Ishikawa (cell line): ENCODE data around the gene TOMM70.

Source experiments
- CEBPB ChIP-seq: IDR thresholded peaks from 2 replicates; pipeline ENCODE4 v1.6.1; 2012
- CREB1 ChIP-seq: IDR thresholded peaks from 2 replicates; pipeline ENCODE4 v1.6.1; 2012; ENCODE audit warnings: low read depth
- EGR1 ChIP-seq: IDR thresholded peaks from 2 replicates; pipeline ENCODE4 v1.6.1; 2012
- EP300 ChIP-seq: IDR thresholded peaks from 2 replicates; pipeline ENCODE4 v1.6.1; 2012; ENCODE audit warnings: borderline replicate concordance
- FOXM1 ChIP-seq: IDR thresholded peaks from 2 replicates; pipeline ENCODE4 v1.6.1; 2012; ENCODE audit warnings: low read depth, borderline replicate concordance
- MAX ChIP-seq: IDR thresholded peaks from 2 replicates; pipeline ENCODE4 v1.6.1; 2012
- NFIC ChIP-seq: IDR thresholded peaks from 2 replicates; pipeline ENCODE4 v1.6.1; 2012
- RAD21 ChIP-seq: IDR thresholded peaks from 2 replicates; pipeline ENCODE4 v1.6.1; 2012; ENCODE audit warnings: low read depth
- REST ChIP-seq: IDR thresholded peaks from 2 replicates; pipeline ENCODE4 v1.6.1; 2012; ENCODE audit warnings: low read depth, mild to moderate bottlenecking
- TAF1 ChIP-seq: IDR thresholded peaks from 2 replicates; pipeline ENCODE4 v1.6.1; 2012; ENCODE audit warnings: low read depth, mild to moderate bottlenecking
- TCF12 ChIP-seq: IDR thresholded peaks from 2 replicates; pipeline ENCODE4 v1.6.1; 2012; ENCODE audit warnings: low read depth
- TEAD4 ChIP-seq: IDR thresholded peaks from 2 replicates; pipeline ENCODE4 v1.6.1; 2012
- USF1 ChIP-seq: IDR thresholded peaks from 2 replicates; pipeline ENCODE4 v1.6.1; 2012
- YY1 ChIP-seq: IDR thresholded peaks from 2 replicates; pipeline ENCODE4 v1.6.1; 2012; ENCODE audit warnings: low read depth
- ZBTB7A ChIP-seq: IDR thresholded peaks from 2 replicates; pipeline ENCODE4 v1.6.1; 2012; ENCODE audit warnings: low read depth

The TOMM70 gene

DNA sequence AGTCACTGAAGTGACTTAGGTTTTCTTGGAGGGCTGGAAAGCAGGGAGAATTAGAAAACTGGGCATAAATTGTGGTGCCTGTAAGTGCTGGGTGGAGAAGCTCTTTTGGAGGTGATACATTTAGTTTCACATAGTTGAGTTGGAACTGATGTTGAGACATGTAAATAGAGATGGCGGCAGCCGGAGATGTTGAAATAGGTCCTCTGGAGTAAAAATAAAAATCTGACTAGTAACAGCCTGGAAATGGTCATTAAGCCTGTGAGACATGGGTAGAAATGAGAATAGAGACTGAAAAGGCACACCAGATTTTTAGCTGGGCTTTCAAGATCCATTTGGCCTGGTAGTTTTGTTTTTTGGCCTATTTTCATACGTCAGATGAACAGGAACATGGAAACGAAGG is 69.2 kb downstream of the TOMM70 start:
- TF ChIP-seq RAD21 (no peak), YY1 (no peak), CEBPB (no peak), MAX (no peak), EGR1 (no peak), TAF1 (no peak), TEAD4 (no peak), FOXM1 (no peak)

- no peak for TF ChIP-seq NFIC
- TF ChIP-seq FOXM1, result no peak
These were observed 70.2 kb downstream of the TOMM70 start for GRCh38 chr3:100330651-100331050.

- TF ChIP-seq MAX (no peak), TEAD4 (no peak), EP300 (no peak), REST (no peak), TAF1 (no peak), FOXM1 (no peak)
These were observed 70.9 kb downstream of the TOMM70 start for GRCh38 chr3:100329800-100330489.

DNA sequence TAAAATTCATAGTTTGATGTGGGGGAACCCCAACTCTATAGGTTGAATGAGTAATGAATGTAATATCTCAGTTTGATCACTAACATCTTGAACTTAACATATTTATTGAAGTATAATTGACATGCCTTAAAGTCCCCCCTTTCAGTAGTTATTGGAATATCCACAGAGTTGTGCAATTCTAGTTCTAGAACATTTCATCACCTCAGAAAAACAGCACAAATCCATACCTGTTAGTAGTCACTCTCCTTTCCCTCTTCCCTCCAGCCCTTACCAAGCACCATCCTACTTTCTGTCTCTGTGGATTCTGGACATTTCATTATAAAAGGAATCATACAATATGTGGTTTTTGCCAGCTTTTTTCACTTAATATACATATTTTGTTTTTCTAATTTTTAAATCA is 75.1 kb downstream of the TOMM70 start:
- TF ChIP-seq EGR1 (no peak), YY1 (no peak), MAX (no peak)

GRCh38 chr3:100324044-100324443 is 76.8 kb downstream of the TOMM70 start:
- TF ChIP-seq YY1, result no peak
- TF ChIP-seq EGR1, result no peak
- no peak for TF ChIP-seq FOXM1
- TF ChIP-seq TEAD4, result no peak
- TF ChIP-seq TAF1, result no peak
- TF ChIP-seq CEBPB, result no peak
- TF ChIP-seq CREB1, result no peak

GRCh38 chr3:100319951-100320350 is 80.9 kb downstream of the TOMM70 start:
- TF ChIP-seq FOXM1 (no peak), NFIC (no peak), YY1 (no peak)

GRCh38 chr3:100317912-100318311 is 83.0 kb downstream of the TOMM70 start:
- no peak for TF ChIP-seq MAX
- no peak for TF ChIP-seq EP300
- TF ChIP-seq CREB1, result no peak
- TF ChIP-seq NFIC, result no peak
- TF ChIP-seq TCF12, result no peak
- TF ChIP-seq REST, result no peak
- TF ChIP-seq TEAD4, result no peak
- no peak for TF ChIP-seq CEBPB
- TF ChIP-seq ZBTB7A, result no peak
- no peak for TF ChIP-seq USF1
- TF ChIP-seq RAD21, result no peak
- no peak for TF ChIP-seq FOXM1
- TF ChIP-seq TAF1, result no peak
- no peak for TF ChIP-seq EGR1
- no peak for TF ChIP-seq YY1

DNA sequence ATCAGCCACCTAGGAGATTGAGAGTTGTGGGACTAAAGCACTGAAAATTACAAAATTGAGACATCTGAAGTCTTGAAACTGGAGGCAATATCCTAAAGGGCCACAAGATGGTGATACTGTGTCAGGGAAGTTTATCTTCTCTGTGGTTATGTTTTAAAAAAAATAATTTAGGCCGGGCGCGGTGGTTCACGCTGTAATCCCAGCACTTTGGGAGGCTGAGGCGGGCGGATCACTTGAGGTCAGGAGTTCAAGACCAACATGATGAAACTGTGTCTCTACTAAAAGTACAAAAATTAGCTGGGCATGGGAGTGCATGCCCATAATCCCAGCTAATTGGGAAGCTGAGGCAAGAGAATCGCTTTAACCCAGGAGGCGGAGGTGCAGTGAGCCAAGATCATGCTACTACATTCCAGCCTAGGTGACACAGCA is 84.2 kb downstream of the TOMM70 start:
- TF ChIP-seq RAD21 (peak; percentile 56), YY1 (no peak), CREB1 (no peak)
